ENCODE data around the gene CLEC3B. TPM values are rescaled to one million over a fixed set of nuclear protein-coding genes. Genes with fewer than 3 reads are reported as not detected.
A peak's percentile ranks its signal among the peaks of the same experiment; 100 is the strongest.

Gene CLEC3B
- total RNA-seq, 1 donor from 2014 or later = 217 TPM

- Histone ChIP-seq H3K27ac (peak overlapping the region; percentile 77), H3K4me3 (peak overlapping the region; percentile 52)
Measured at GRCh38 chr3:45029216-45029615, 3.1 kb downstream of the CLEC3B start.

DNA sequence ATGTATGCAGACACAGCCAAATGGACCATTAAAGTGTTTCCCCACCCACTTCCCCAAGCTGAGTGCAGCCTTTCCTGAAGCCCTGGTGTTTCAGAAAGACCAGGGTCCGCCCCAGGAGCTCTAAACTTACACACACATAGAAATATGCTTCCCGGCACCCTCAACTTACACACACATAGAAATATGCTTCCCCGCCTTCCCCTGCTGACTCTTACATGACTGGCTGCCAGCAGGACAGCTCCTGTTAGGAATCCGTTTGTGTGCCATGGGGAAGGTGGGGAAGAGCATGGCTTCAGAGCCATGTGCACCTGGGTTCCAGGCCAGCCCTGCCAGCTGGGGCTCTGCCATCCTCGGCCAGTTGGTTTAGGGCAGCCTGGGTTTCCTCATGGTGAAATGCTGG, 3.6 kb downstream of the CLEC3B start:
- H3K4me3 ChIP-seq = peak overlapping the region; percentile 52

More at GRCh38 chr3:45029216-45029615, 3.1 kb downstream of the CLEC3B start:
- Histone ChIP-seq H3K4me1 (peaks cover 48% of the 10 kb centered on the region), H3K27me3 (ENCODE audit: low read depth) (no peaks in the 10 kb centered on the region), H3K36me3 (peaks cover 12% of the 10 kb centered on the region), H3K9me3 (no peaks in the 10 kb centered on the region)
- no peak for ATAC-seq
- intact Hi-C loops (cut with DNase I) = no loop called here
- TF ChIP-seq CTCF (IDR thresholded peaks at IDR 0.05) = no peak
- DNase-seq = no peak

GRCh38 chr3:45031531-45031930, 5.4 kb downstream of the CLEC3B start:
- ATAC-seq = no peak
- DNase-seq = no peak
- no peaks in the 10 kb centered on the region for H3K9me3 ChIP-seq
- H3K27ac ChIP-seq = no peak overlapping the region
- H3K36me3 ChIP-seq = peaks cover 12% of the 10 kb centered on the region
- H3K27me3 ChIP-seq (ENCODE audit: low read depth) = no peaks in the 10 kb centered on the region
- intact Hi-C loops (cut with DNase I) = no loop called here
- no peak for TF ChIP-seq CTCF (IDR thresholded peaks at IDR 0.05)
- H3K4me3 ChIP-seq = no peak overlapping the region
- H3K4me1 ChIP-seq = peaks cover 48% of the 10 kb centered on the region

More for the DNA sequence above, 3.6 kb downstream of the CLEC3B start:
- intact Hi-C loops (cut with DNase I) = no loop called here
- Histone ChIP-seq H3K27ac (peak overlapping the region; percentile 77), H3K9me3 (no peaks in the 10 kb centered on the region), H3K27me3 (ENCODE audit: low read depth) (no peaks in the 10 kb centered on the region), H3K4me1 (peaks cover 48% of the 10 kb centered on the region), H3K36me3 (peaks cover 12% of the 10 kb centered on the region)
- no peak for TF ChIP-seq CTCF (IDR thresholded peaks at IDR 0.05)
- DNase-seq = no peak
- peak in 1 of 2 donors; percentile 52 for ATAC-seq

DNA sequence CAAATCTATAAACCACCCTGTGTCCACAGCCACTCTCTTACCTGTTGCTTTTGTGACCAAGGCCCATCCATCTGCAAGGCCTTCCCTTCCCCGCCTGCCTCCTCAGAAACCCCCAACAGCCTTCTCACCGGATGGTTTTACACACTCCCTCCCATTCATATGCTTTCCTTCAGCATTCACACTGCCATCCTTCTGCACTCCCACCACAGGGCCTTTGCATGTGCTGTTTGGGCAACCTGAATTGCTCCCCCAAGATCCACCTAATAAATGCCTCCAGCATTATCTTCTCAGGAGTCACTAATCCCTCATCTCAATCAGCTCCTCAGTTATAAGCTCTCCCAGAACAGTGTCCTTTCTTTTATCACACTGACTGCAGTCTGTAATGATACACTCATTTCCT, 6.0 kb downstream of the CLEC3B start:
- intact Hi-C loops (cut with DNase I) = no loop called here
- peaks cover 52% of the 10 kb centered on the region for H3K4me1 ChIP-seq
- TF ChIP-seq CTCF (IDR thresholded peaks at IDR 0.05) = no peak
- H3K9me3 ChIP-seq = no peaks in the 10 kb centered on the region
- H3K4me3 ChIP-seq = no peak overlapping the region
- peaks cover 12% of the 10 kb centered on the region for H3K36me3 ChIP-seq
- DNase-seq (no peak), ATAC-seq (no peak)
- no peak overlapping the region for H3K27ac ChIP-seq
- H3K27me3 ChIP-seq (ENCODE audit: low read depth) = no peaks in the 10 kb centered on the region

DNA sequence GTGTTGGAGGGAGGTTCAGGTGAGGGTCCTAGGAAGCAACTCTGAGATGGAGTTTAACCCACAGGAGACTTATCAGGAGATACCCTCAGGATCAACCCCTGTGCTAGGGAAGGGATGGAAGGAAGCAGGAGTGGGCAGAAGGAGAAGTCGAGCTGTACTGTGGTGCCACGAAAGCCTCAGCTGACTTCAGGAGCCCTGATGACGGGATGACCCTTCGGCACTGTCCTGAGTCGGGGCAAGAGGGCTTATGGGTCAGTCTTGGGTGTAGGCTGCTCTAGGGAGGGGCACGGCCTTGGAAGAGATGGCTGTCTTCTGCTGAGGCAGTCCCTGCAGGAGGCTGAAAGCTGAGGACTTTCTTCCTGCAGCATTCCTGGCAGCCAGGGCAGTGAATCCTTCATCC, 7.7 kb downstream of the CLEC3B start:
- peak overlapping the region; percentile 76 for H3K27ac ChIP-seq

More for the DNA sequence above, 7.7 kb downstream of the CLEC3B start:
- intact Hi-C loops (cut with DNase I) = no loop called here
- Histone ChIP-seq H3K4me3 (no peak overlapping the region), H3K36me3 (peaks cover 12% of the 10 kb centered on the region), H3K4me1 (peaks cover 58% of the 10 kb centered on the region), H3K27me3 (ENCODE audit: low read depth) (no peaks in the 10 kb centered on the region), H3K9me3 (no peaks in the 10 kb centered on the region)
- DNase-seq (no peak), ATAC-seq (peak in 1 of 2 donors; percentile 8)
- TF ChIP-seq CTCF (IDR thresholded peaks at IDR 0.05) = no peak

Measured in lower lobe of right lung (tissue), 2 donors.